C4-2B (cell line): Measurements from ENCODE around the gene GPRC5D.

Experiments
- ZFX ChIP-seq: fragments of 450-650 bp; IDR thresholded peaks from 2 replicates; pipeline ENCODE4 v1.6.1; 2017
- TF ChIP-seq, protein P1 (sequence below): fragments of 450-650 bp; conservative IDR thresholded peaks from 2 replicates; pipeline ENCODE4 v1.5.1; 2017; ENCODE audit warnings: mild to moderate bottlenecking

DNA sequence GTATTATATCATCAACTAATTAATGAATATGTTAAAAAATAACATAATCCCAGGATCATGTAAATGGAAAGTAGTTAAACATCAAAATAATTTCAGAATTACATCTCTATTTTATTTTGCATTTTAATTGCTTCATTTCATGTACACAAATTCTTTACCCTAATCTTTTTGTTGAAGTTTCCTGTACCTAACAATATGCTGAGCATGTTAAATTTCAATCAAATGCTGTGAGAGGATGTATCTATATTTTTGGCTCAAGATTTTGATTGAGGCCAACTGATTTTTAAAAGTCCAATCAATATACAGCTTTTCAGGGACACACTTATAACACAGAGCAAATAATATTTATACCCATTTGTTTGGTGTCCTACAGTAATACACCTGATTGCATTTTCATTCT is 6.4 kb downstream of the GPRC5D start:
- TF ChIP-seq, protein P1, sequence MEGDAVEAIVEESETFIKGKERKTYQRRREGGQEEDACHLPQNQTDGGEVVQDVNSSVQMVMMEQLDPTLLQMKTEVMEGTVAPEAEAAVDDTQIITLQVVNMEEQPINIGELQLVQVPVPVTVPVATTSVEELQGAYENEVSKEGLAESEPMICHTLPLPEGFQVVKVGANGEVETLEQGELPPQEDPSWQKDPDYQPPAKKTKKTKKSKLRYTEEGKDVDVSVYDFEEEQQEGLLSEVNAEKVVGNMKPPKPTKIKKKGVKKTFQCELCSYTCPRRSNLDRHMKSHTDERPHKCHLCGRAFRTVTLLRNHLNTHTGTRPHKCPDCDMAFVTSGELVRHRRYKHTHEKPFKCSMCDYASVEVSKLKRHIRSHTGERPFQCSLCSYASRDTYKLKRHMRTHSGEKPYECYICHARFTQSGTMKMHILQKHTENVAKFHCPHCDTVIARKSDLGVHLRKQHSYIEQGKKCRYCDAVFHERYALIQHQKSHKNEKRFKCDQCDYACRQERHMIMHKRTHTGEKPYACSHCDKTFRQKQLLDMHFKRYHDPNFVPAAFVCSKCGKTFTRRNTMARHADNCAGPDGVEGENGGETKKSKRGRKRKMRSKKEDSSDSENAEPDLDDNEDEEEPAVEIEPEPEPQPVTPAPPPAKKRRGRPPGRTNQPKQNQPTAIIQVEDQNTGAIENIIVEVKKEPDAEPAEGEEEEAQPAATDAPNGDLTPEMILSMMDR = no peak
- no peak for TF ChIP-seq ZFX
